HG02798 (cell line): ENCODE measurements around the gene BEND6.

Source experiments
- ATAC-seq: cut with Tn5 transposase; IDR thresholded peaks from one replicate; pipeline ENCODE4 v1.9.1; 2021; ENCODE audit warnings: mild to moderate bottlenecking; ENCODE audit not compliant: unreplicated experiment, poor library complexity

BEND6 gene

DNA sequence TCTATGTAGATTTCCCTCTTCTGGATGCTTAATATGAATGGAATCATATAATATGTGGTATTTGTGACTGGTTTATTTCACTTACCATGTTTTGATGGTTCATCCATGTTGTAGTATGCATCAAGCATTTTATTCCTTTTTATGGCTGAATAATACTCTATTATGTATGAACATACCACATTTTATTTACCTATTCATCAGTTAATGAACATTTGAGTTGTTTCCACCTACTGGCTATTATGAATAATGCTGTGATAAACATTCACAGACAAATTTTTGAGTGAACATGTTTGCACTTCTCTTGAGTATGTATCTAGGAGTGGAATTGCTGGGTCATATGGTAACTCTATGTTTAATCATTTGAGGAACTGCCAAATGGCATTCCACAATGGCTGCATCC is 120.2 kb downstream of the BEND6 start:
- ATAC-seq = no peak
